ENCODE results near the gene NAGS. TPM values are rescaled to one million over a fixed set of nuclear protein-coding genes. Genes with fewer than 3 reads are reported as not detected.
"Not testable (repeated sequence)": the region's sequence is repeated elsewhere in the genome, so short reads cannot be mapped to it uniquely, and the experiment has no call there.

The NAGS gene
- total RNA-seq, 2 donors from 2014 or later: 1.4 to 1.8 TPM

DNA sequence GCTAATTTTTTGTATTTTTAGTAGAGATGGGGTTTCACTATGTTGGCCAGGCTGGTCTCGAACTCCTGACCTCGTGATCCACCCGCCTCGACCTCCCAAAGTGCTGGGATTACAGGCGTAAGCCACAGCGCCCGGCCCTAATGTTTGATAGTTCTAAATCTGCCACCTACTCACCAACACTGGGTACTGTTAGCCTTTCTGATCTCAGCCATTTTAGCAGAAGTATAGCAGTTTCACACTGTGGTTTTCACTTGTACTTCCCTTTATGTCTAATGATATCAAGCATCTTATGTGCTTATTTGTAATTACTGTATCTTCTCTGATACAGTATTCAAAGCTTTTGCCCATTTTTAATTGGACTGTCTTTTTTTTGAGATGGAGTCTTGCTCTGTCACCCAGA lies 42.5 kb downstream of the NAGS start:
- peaks cover 2 to 14% of the 10 kb centered on the region in 2 donors for H3K36me3 Mint-ChIP-seq (ENCODE audit: insufficient read depth in 2 of 2)
- H3K4me3 Mint-ChIP-seq; DNase-seq; H3K27ac Mint-ChIP-seq; ATAC-seq (replicated peaks in 1 of 2); H3K4me1 Mint-ChIP-seq (ENCODE audit: low read depth); H3K9me3 Mint-ChIP-seq; H3K27me3 Mint-ChIP-seq (ENCODE audit: low read depth): not testable (repeated sequence)

DNA sequence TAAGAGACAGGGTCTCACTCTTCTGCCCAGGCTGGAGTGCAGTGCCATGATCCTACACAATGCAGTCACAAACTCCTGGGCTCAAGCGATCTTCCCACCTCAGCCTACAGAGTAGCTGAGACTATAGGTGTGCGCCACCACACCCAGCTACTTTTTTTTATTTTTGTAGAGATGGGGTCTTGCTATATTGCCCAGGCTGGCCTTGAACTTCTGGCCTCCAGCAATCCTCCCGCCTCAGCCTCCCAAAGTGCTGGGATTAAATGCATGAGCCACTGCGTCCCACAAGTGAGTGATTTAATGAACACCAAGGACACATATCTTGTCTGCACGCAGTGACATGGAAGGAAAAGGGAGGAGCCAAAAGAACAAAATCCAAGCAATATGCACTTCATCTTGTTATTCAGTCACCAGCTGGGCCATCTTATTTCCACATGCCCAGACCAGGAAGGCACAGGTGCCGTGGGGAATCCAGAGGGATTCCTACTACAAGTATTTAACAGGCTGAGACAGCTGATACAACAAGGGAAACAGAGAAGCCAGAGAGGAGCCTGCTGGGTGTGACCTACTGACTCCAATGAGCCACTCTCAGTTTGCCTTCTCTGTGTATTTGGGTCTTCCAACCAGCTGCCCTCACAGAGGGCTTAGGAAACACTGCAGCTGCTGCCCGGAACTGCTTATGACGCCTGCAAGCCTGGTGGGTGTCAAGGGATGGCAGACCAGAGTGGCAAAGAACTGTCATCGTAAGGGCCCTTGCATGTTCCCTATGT lies 45.1 kb downstream of the NAGS start:
- Mint-ChIP-seq H3K27ac (no peak overlapping the region), H3K4me3 (no peak overlapping the region), H3K4me1 (ENCODE audit: low read depth) (no peaks in the 10 kb centered on the region), H3K36me3 (ENCODE audit: insufficient read depth in 2 of 2) (peaks cover 7 to 28% of the 10 kb centered on the region in 2 donors), H3K9me3 (no peaks in the 10 kb centered on the region), H3K27me3 (ENCODE audit: low read depth) (no peaks in the 10 kb centered on the region)
- ATAC-seq (replicated peaks in 1 of 2) (no peak), DNase-seq (no peak)

DNA sequence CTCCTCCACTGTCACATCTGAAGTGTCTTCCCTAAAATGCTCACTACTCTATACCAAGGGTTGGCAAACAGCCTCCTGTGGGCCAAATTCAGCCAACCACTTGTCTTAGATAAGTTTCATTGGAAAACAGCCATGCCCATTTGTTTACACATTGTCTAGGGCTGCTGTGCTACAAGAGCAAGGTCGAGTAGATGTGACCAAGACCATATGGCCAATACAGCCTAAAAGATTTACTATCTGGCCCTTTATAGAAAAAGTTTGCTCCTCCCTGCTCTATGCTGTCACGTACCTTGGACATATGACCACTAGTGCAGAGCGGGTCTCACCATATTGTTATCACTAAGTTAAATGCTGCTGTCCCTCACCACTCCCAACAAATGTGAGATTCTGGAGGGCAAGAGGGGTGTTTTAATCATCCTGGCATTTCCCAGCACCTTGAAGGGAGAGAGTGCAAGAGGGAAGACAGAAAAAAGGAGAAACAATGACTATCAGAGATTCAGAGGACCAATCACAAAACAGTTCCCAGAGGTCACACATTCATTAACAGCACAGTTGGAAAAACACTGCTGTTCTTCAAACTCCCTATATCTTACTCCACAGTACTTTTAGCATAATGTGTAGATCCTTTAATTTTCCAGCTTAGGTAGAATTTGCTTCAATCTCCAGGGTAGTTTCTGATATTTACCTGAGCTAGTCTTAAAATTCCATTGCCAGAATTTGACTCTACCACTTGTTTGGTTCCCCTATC lies 48.9 kb downstream of the NAGS start:
- peak overlapping the region; percentile 16 for H3K27ac Mint-ChIP-seq
- H3K36me3 Mint-ChIP-seq (ENCODE audit: insufficient read depth in 2 of 2): peaks cover 5 to 24% of the 10 kb centered on the region in 2 donors
- H3K4me3 Mint-ChIP-seq: no peak overlapping the region
- DNase-seq (no peak), ATAC-seq (replicated peaks in 1 of 2) (no peak)
- no peaks in the 10 kb centered on the region for H3K9me3 Mint-ChIP-seq
- H3K27me3 Mint-ChIP-seq (ENCODE audit: low read depth): no peaks in the 10 kb centered on the region
- no peaks in the 10 kb centered on the region for H3K4me1 Mint-ChIP-seq (ENCODE audit: low read depth)

Other genes starting within 250 kb of the NAGS start
- not detected for gene SOST, start 245.8 kb upstream of the NAGS start, total RNA-seq
- gene DUSP3, start 225.6 kb upstream of the NAGS start, total RNA-seq: 10 to 100 TPM in 1 of 2 donors, 1 to 10 TPM in 1; 9.2 to 11.0 TPM
- not detected for gene CFAP97D1, start 224.2 kb upstream of the NAGS start, total RNA-seq
- not detected for gene MPP3, start 171.5 kb upstream of the NAGS start, total RNA-seq
- gene CD300LG, start 157.4 kb upstream of the NAGS start, total RNA-seq: not detected
- 1 to 10 TPM; 4.0 to 4.1 TPM for gene MPP2, start 97.1 kb upstream of the NAGS start, total RNA-seq
- not detected for gene PPY, start 62.1 kb upstream of the NAGS start, total RNA-seq
- not detected for gene PYY, start 50.7 kb upstream of the NAGS start, total RNA-seq
- gene TMEM101, start 10.3 kb downstream of the NAGS start, total RNA-seq: 10 to 100 TPM; 32.3 to 34.9 TPM
- 10 to 100 TPM; 46.0 to 52.8 TPM for gene LSM12, start 62.0 kb downstream of the NAGS start, total RNA-seq
- gene G6PC3, start 66.1 kb downstream of the NAGS start, total RNA-seq: 10 to 100 TPM; 18.4 to 19.7 TPM
- 10 to 100 TPM; 34.7 to 37.8 TPM for gene HDAC5, start 119.0 kb downstream of the NAGS start, total RNA-seq
- gene HROB, start 137.3 kb downstream of the NAGS start, total RNA-seq: 10 to 100 TPM; 20.7 to 27.8 TPM
- gene ASB16, start 166.1 kb downstream of the NAGS start, total RNA-seq: under 1 TPM; 0.34 to 0.44 TPM
- 10 to 100 TPM; 40.8 to 46.2 TPM for gene TMUB2, start 182.3 kb downstream of the NAGS start, total RNA-seq
- gene ATXN7L3, start 195.3 kb downstream of the NAGS start, total RNA-seq: 10 to 100 TPM; 96.1 to 97.6 TPM
- 100 to 1,000 TPM; 105 to 125 TPM for gene UBTF, start 215.1 kb downstream of the NAGS start, total RNA-seq

Measured in activated T-cell treated with anti-CD3 and anti-CD28 coated beads, Interleukin-2, amount 50 U/mL, for 72 hours (primary cell).